GM21447 (cell line): Measurements from ENCODE around the gene TAF6L.
"Not testable (repeated sequence)": the region's sequence is repeated elsewhere in the genome, so short reads cannot be mapped to it uniquely, and the experiment has no call there.

ENCODE experiments used
- ATAC-seq: cut with Tn5 transposase; IDR thresholded peaks from one replicate; pipeline ENCODE4 v1.9.1; 2021; ENCODE audit not compliant: unreplicated experiment

The TAF6L gene

GRCh38 chr11:62805076-62805892, 34.1 kb downstream of the TAF6L start, which contains the start of gene NXF1:
Gene NXF1 (minus strand): TSS chr11:62805440. CDS start chr11:62805356, 84 bp downstream.
- ATAC-seq: peak; percentile 74

GRCh38 chr11:62805961-62806441, 34.8 kb downstream of the TAF6L start:
- peak; percentile 3 for ATAC-seq

GRCh38 chr11:62806611-62807121, 35.5 kb downstream of the TAF6L start:
- no peak for ATAC-seq

- no peak for ATAC-seq
These were observed 39.6 kb downstream of the TAF6L start for GRCh38 chr11:62810748-62811147.

GRCh38 chr11:62811659-62812058, 40.5 kb downstream of the TAF6L start:
- ATAC-seq: no peak

GRCh38 chr11:62816557-62816956, 45.4 kb downstream of the TAF6L start:
- ATAC-seq: no peak

GRCh38 chr11:62817129-62817528, 45.9 kb downstream of the TAF6L start:
- ATAC-seq: no peak

- ATAC-seq: no peak
These were observed 52.5 kb downstream of the TAF6L start for GRCh38 chr11:62823677-62824076.

GRCh38 chr11:62828130-62828529, 56.9 kb downstream of the TAF6L start:
- not testable (repeated sequence) for ATAC-seq

- ATAC-seq: peak; percentile 3
These were observed 59.8 kb downstream of the TAF6L start for GRCh38 chr11:62830904-62831519.

- ATAC-seq: peak; percentile 82
These were observed 60.5 kb downstream of the TAF6L start, which contains the start of gene STX5 for GRCh38 chr11:62831520-62832335. Gene STX5 (minus strand): TSS chr11:62832051. CDS start chr11:62831243, 808 bp downstream.

GRCh38 chr11:62832336-62833234, 61.4 kb downstream of the TAF6L start, which contains the start of gene TEX54:
Gene TEX54 (minus strand): TSS chr11:62832841.
- ATAC-seq: peak; percentile 11

- no peak for ATAC-seq
These were observed 64.1 kb downstream of the TAF6L start for GRCh38 chr11:62835336-62835735.
